ENCODE results near the gene SACS. TPM values are rescaled to one million over a fixed set of nuclear protein-coding genes. Genes with fewer than 3 reads are reported as not detected.

Gene SACS
- total RNA-seq, 6 experiments from 2014 or later: 1.5 to 5.9 (median 3.3) TPM

- Histone ChIP-seq H3K27me3 (no peaks in the 10 kb centered on the region), H3K4me1 (no peaks in the 10 kb centered on the region), H3K36me3 (no peaks in the 10 kb centered on the region), H3K27ac (no peak overlapping the region), H3K4me3 (no peak overlapping the region), H3K9me3 (no peaks in the 10 kb centered on the region)
- intact Hi-C loops (cut with DNase I): no loop called here
- 63% methylated on average over 4 of the region's 4 CpGs for WGBS (ENCODE audit: insufficient coverage, low coverage, low lambda C conversion rate, missing lambda C conversion rate)
- no peak for ATAC-seq
- no peak for DNase-seq
- TF ChIP-seq, protein P1, sequence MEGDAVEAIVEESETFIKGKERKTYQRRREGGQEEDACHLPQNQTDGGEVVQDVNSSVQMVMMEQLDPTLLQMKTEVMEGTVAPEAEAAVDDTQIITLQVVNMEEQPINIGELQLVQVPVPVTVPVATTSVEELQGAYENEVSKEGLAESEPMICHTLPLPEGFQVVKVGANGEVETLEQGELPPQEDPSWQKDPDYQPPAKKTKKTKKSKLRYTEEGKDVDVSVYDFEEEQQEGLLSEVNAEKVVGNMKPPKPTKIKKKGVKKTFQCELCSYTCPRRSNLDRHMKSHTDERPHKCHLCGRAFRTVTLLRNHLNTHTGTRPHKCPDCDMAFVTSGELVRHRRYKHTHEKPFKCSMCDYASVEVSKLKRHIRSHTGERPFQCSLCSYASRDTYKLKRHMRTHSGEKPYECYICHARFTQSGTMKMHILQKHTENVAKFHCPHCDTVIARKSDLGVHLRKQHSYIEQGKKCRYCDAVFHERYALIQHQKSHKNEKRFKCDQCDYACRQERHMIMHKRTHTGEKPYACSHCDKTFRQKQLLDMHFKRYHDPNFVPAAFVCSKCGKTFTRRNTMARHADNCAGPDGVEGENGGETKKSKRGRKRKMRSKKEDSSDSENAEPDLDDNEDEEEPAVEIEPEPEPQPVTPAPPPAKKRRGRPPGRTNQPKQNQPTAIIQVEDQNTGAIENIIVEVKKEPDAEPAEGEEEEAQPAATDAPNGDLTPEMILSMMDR (IDR thresholded peaks at IDR 0.05): no peak
- no peak for TF ChIP-seq POLR2A (IDR thresholded peaks at IDR 0.05)
Observed at GRCh38 chr13:23394821-23395220, 38.7 kb downstream of the SACS start.

DNA sequence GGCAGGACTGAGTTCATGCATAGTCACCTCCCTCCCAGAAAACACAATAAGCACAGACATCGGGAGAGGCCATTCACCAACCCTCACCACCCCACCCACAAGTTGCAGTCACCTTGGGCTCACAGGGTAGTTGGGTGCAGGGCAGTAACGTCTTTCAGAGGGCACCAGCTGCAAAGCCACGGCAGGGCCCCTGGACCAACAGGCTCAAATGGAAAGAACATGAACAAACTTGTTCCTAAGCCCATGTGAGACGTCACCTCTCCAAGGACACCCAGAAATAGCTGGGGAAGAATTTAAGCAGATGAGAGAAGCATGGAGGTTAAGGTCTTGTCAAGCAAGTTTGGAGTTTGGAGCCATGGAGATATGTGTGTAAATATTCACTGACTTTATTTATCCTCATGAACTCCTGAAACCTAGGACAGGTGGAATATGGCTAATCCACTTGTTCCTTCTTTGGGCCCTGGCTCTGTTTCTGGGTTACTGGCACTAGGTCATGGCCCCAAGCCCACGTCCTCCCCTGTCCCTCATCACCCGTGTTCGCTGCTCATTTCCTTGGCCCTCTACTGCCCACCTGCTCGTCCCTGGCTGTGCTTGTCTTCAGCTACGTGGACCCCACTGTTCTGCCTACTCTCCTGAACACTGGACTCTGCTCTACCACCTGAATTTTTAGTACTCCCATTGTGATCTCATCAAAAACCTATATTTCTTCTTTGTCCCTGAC is 40.4 kb downstream of the SACS start:
- intact Hi-C loops (cut with DNase I): no loop called here
- ATAC-seq: no peak
- TF ChIP-seq, protein P1 (IDR thresholded peaks at IDR 0.05): no peak
- TF ChIP-seq POLR2A (IDR thresholded peaks at IDR 0.05): no peak
- 42% methylated on average over 7 of the region's 9 CpGs for WGBS (ENCODE audit: insufficient coverage, low coverage, low lambda C conversion rate, missing lambda C conversion rate)
- no peaks in the 10 kb centered on the region for H3K27me3 ChIP-seq
- no peak overlapping the region for H3K4me3 ChIP-seq
- H3K36me3 ChIP-seq: no peaks in the 10 kb centered on the region
- no peaks in the 10 kb centered on the region for H3K4me1 ChIP-seq
- H3K9me3 ChIP-seq: no peaks in the 10 kb centered on the region
- no peak overlapping the region for H3K27ac ChIP-seq
- DNase-seq: no peak

- ATAC-seq (no peak), DNase-seq (no peak)
Observed at GRCh38 chr13:23392313-23392712, 41.2 kb downstream of the SACS start.

DNA sequence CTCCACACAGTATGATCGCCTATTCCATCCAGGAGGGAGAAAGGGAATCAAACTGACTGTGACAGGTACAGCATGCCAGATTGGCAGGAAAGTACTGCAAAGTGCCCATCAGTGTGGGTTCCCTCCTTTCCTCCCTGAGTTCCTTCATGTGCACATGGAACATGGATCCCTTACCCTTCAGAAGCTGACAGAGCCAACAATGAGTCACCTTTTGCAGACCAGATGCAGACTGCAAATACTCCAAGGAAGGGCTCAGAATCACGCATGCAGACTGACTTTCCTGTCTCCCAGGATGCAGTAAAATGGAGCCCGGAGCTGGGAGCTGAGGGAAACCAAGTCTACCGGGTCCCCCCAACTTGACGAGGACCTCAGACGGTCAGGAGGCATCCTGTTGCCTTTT is 41.8 kb downstream of the SACS start:
- Histone ChIP-seq H3K4me1 (no peaks in the 10 kb centered on the region), H3K27me3 (no peaks in the 10 kb centered on the region), H3K27ac (no peak overlapping the region), H3K4me3 (no peak overlapping the region), H3K9me3 (no peaks in the 10 kb centered on the region), H3K36me3 (no peaks in the 10 kb centered on the region)
- ATAC-seq (no peak), DNase-seq (no peak)
- TF ChIP-seq, protein P1 (IDR thresholded peaks at IDR 0.05): no peak
- TF ChIP-seq POLR2A (IDR thresholded peaks at IDR 0.05): no peak
- intact Hi-C loops (cut with DNase I): no loop called here
- WGBS (ENCODE audit: insufficient coverage, low coverage, low lambda C conversion rate, missing lambda C conversion rate): 70% methylated on average over 4 of the region's 6 CpGs

More at GRCh38 chr13:23392313-23392712, 41.2 kb downstream of the SACS start:
- H3K4me1 ChIP-seq: no peaks in the 10 kb centered on the region
- no peak overlapping the region for H3K4me3 ChIP-seq
- intact Hi-C loops (cut with DNase I): no loop called here
- H3K27me3 ChIP-seq: no peaks in the 10 kb centered on the region
- H3K9me3 ChIP-seq: no peaks in the 10 kb centered on the region
- no peaks in the 10 kb centered on the region for H3K36me3 ChIP-seq
- TF ChIP-seq, protein P1 (IDR thresholded peaks at IDR 0.05): no peak
- TF ChIP-seq POLR2A (IDR thresholded peaks at IDR 0.05): no peak
- H3K27ac ChIP-seq: no peak overlapping the region
- WGBS (ENCODE audit: insufficient coverage, low coverage, low lambda C conversion rate, missing lambda C conversion rate): 63% methylated on average over 3 of the region's 3 CpGs
